Measurements from ENCODE around the gene ANKRD39.

DNA sequence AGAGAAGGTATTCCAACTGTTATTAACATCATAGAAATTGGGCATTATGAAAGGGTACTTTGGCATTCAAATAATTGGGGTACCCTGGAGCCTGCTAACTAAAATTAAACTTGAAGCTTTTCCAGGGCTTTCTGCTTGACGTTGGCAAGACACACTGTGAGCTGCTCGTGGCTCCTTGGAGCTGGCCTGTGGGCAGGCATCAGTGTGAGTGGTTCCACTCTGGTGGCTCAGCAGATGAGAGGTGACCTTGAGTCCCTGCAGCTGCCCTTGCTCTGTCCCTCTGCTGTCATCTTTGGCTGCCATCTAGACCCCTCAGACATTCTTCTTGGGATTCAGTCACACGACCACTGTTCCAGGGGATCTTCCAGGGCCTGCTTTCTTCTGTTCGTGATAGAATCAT lies 35.0 kb downstream of the ANKRD39 start:
- TF ChIP-seq POLR2A (IDR thresholded peaks at IDR 0.05; ENCODE audit: low read depth, low read length) = no peak
- no peak for TF ChIP-seq TAF1 (IDR thresholded peaks at IDR 0.05; ENCODE audit: low read depth, low read length)

Data from GM12891 (cell line).